Activated CD8-positive, alpha-beta memory T cell treated with anti-CD3 and anti-CD28 coated beads for 36 hours (primary cell): ENCODE data around the gene ADAM8. TPM values are rescaled to one million over a fixed set of nuclear protein-coding genes. Genes with fewer than 3 reads are reported as not detected.
"Not testable (repeated sequence)": the region's sequence is repeated elsewhere in the genome, so short reads cannot be mapped to it uniquely, and the experiment has no call there.

Experiments used
- CTCF ChIA-PET: fragments of 350-600 bp; sonication (Branson Sonifier 250); formaldehyde crosslinking; loops from one replicate; lab custom pipeline; 2021; ENCODE audit warnings: antibody characterized with exemption; lab: Charles Lee
- POLR2A ChIA-PET: fragments of 350-600 bp; sonication (Branson Sonifier 250); formaldehyde crosslinking; loops from one replicate; lab custom pipeline; 2021; ENCODE audit warnings: antibody characterized with exemption; lab: Charles Lee
- total RNA-seq, 2 experiments: library from RNA; stranded (reverse); gene quantifications; one replicate each; pipeline ENCODE4 v1.2.3, GENCODE V29; 2021

Gene ADAM8
- total RNA-seq, 2 experiments from 2014 or later = 68.5 to 70.1 TPM

GRCh38 chr10:133274751-133275683 is 1.7 kb downstream of the ADAM8 start:
- POLR2A ChIA-PET = interaction anchor here (0.7 to 7.8 kb wide), 3 partner anchors 14 to 54 kb away, joined by 3 to 111 read pairs (median 3); no protein-coding TSS in a partner anchor
- CTCF ChIA-PET = interaction anchor here (0.6 to 3.0 kb wide), 10 partner anchors 8 to 132 kb away, joined by 3 to 25 read pairs (median 4); no protein-coding TSS in a partner anchor

GRCh38 chr10:133273534-133274143 is 3.0 kb downstream of the ADAM8 start:
- POLR2A ChIA-PET = interaction anchor here (7.8 kb wide), 1 partner anchor 13 kb away, joined by 111 read pairs; no protein-coding TSS in a partner anchor

GRCh38 chr10:133272964-133273420 is 3.7 kb downstream of the ADAM8 start:
- CTCF ChIA-PET = no interaction called here
- POLR2A ChIA-PET = interaction anchor here (7.8 kb wide), 1 partner anchor 12 kb away, joined by 111 read pairs; no protein-coding TSS in a partner anchor

More at GRCh38 chr10:133273534-133274143, 3.0 kb downstream of the ADAM8 start:
- CTCF ChIA-PET = no interaction called here

GRCh38 chr10:133272301-133272963 is 4.2 kb downstream of the ADAM8 start:
- ChIA-PET CTCF (no interaction called here), POLR2A (interaction anchor here (7.8 kb wide), 1 partner anchor 11 kb away, joined by 111 read pairs; no protein-coding TSS in a partner anchor)

- POLR2A ChIA-PET = interaction anchor here (7.8 kb wide), 1 partner anchor 11 kb away, joined by 111 read pairs; no protein-coding TSS in a partner anchor
Observed at GRCh38 chr10:133271521-133272300, 5.0 kb downstream of the ADAM8 start.

GRCh38 chr10:133270773-133271297 is 5.8 kb downstream of the ADAM8 start:
- CTCF ChIA-PET = interaction anchor here (0.6 kb wide), 1 partner anchor 54 kb away, joined by 4 read pairs; no protein-coding TSS in a partner anchor
- POLR2A ChIA-PET = no interaction called here

More at GRCh38 chr10:133271521-133272300, 5.0 kb downstream of the ADAM8 start:
- CTCF ChIA-PET = no interaction called here

GRCh38 chr10:133270204-133270603 is 6.5 kb downstream of the ADAM8 start:
- CTCF ChIA-PET = no interaction called here

GRCh38 chr10:133269367-133269766 is 7.3 kb downstream of the ADAM8 start:
- POLR2A ChIA-PET = no interaction called here

More at GRCh38 chr10:133270204-133270603, 6.5 kb downstream of the ADAM8 start:
- POLR2A ChIA-PET = no interaction called here

GRCh38 chr10:133268532-133268931 is 8.1 kb downstream of the ADAM8 start:
- CTCF ChIA-PET = interaction anchor here (1.3 kb wide), 1 partner anchor 39 kb away, joined by 3 read pairs; no protein-coding TSS in a partner anchor
- POLR2A ChIA-PET = no interaction called here

More at GRCh38 chr10:133269367-133269766, 7.3 kb downstream of the ADAM8 start:
- CTCF ChIA-PET = interaction anchor here (1.3 kb wide), 1 partner anchor 38 kb away, joined by 3 read pairs; no protein-coding TSS in a partner anchor

GRCh38 chr10:133267829-133268228 is 8.8 kb downstream of the ADAM8 start:
- ChIA-PET CTCF (interaction anchor here (1.3 kb wide), 1 partner anchor 40 kb away, joined by 3 read pairs; no protein-coding TSS in a partner anchor), POLR2A (interaction anchor here (0.9 kb wide), 1 partner anchor 155 kb away, joined by 3 read pairs; no protein-coding TSS in a partner anchor)

- ChIA-PET CTCF (interaction anchor here (1.0 kb wide), 1 partner anchor 8 kb away, joined by 3 read pairs; no protein-coding TSS in a partner anchor), POLR2A (interaction anchor here (0.9 kb wide), 1 partner anchor 156 kb away, joined by 3 read pairs; no protein-coding TSS in a partner anchor)
Observed at GRCh38 chr10:133267293-133267692, 9.4 kb downstream of the ADAM8 start.

- ChIA-PET CTCF (interaction anchor here (1.0 kb wide), 1 partner anchor 9 kb away, joined by 3 read pairs; no protein-coding TSS in a partner anchor), POLR2A (no interaction called here)
Observed at GRCh38 chr10:133266056-133266795, 10.4 kb downstream of the ADAM8 start.

- POLR2A ChIA-PET = interaction anchor here (8.4 kb wide), 1 partner anchor 10 kb away, joined by 111 read pairs; the partner anchor contains the start of gene ADAM8
- CTCF ChIA-PET = not testable (repeated sequence)
Observed at GRCh38 chr10:133265052-133265451, 11.6 kb downstream of the ADAM8 start.

GRCh38 chr10:133264461-133264860 is 12.2 kb downstream of the ADAM8 start:
- ChIA-PET POLR2A (interaction anchor here (8.4 kb wide), 1 partner anchor 11 kb away, joined by 111 read pairs; the partner anchor contains the start of gene ADAM8), CTCF (interaction anchor here (2.7 kb wide), 1 partner anchor 12 kb away, joined by 11 read pairs; the partner anchor contains the start of gene ADAM8)

GRCh38 chr10:133263674-133264073 is 13.0 kb downstream of the ADAM8 start:
- ChIA-PET CTCF (interaction anchor here (2.7 kb wide), 1 partner anchor 12 kb away, joined by 11 read pairs; the partner anchor contains the start of gene ADAM8), POLR2A (interaction anchor here (8.4 kb wide), 1 partner anchor 12 kb away, joined by 111 read pairs; the partner anchor contains the start of gene ADAM8)

- CTCF ChIA-PET = interaction anchor here (2.7 kb wide), 1 partner anchor 13 kb away, joined by 11 read pairs; the partner anchor contains the start of gene ADAM8
Observed at GRCh38 chr10:133262696-133263095, 14.0 kb downstream of the ADAM8 start.

More at GRCh38 chr10:133262696-133263095, 14.0 kb downstream of the ADAM8 start:
- POLR2A ChIA-PET = interaction anchor here (1.0 to 8.4 kb wide), 2 partner anchors 13 to 45 kb away, joined by 3 to 111 read pairs; partner anchors contain the start of gene ADAM8
